HEK293 (cell line): ENCODE results near the gene CCDC92B.

Experiments
- CTCF ChIA-PET: fragments of 350-600 bp; formaldehyde crosslinking; extraction: SDS; loops from one replicate; lab custom pipeline; 2021; ENCODE audit warnings: antibody characterized with exemption; lab: Yijun Ruan, JAX
- POLR2A ChIA-PET: fragments of 300-600 bp; formaldehyde crosslinking; extraction: SDS; loops from one replicate; lab custom pipeline; 2020; ENCODE audit warnings: antibody characterized with exemption, inconsistent platforms; lab: Yijun Ruan, JAX
- H3K27ac ChIP-seq: fragments of 200-500 bp; sonication (Bioruptor generic); 2 replicates; pipeline ENCODE4 v1.5.1; 2014; ENCODE audit warnings: low read depth, low read length, control low read depth, inconsistent platforms; ENCODE audit errors: extremely low read depth
- H3K36me3 ChIP-seq, 2 experiments: fragments of 200-500 bp in 1 of 2; sonication (Bioruptor generic) in 1 of 2; 1 replicate in 1 of 2; 2 replicates in 1 of 2; pipeline ENCODE4 v1.5.1; 2014 to 2017; ENCODE audit warnings: inconsistent platforms in 2 of 2, low read length in 2 of 2; ENCODE audit not compliant: control insufficient read depth in 2 of 2, insufficient read depth in 1 of 2
- H3K4me1 ChIP-seq: fragments of 200-500 bp; sonication (Bioruptor generic); 2 replicates; pipeline ENCODE4 v1.5.1; 2014; ENCODE audit warnings: mild to moderate bottlenecking, low read length, inconsistent platforms; ENCODE audit not compliant: control insufficient read depth, insufficient read depth
- H3K4me3 ChIP-seq: 2 replicates; pipeline ENCODE4 v1.5.1; 2011; ENCODE audit warnings: low read depth, mild to moderate bottlenecking, control low read depth, low read length, moderate library complexity
- H3K9me3 ChIP-seq: fragments of 200-500 bp; sonication (Bioruptor generic); 2 replicates; pipeline ENCODE4 v1.5.1; 2014; ENCODE audit warnings: low read depth, low read length, inconsistent platforms; ENCODE audit not compliant: control insufficient read depth, insufficient read depth
- HOXA7 ChIP-seq: sonication (generic); formaldehyde crosslinking; IDR thresholded peaks from 2 replicates; pipeline ENCODE4 v1.8.1; 2022; ENCODE audit warnings: missing genetic modification reagents, borderline replicate concordance
- KLF1 ChIP-seq: fragments of 450-650 bp; formaldehyde crosslinking; IDR thresholded peaks from 2 replicates; pipeline ENCODE4 v1.5.1; 2016; ENCODE audit warnings: missing biosample characterization, missing genetic modification characterization
- KLF10 ChIP-seq: fragments of 450-650 bp; IDR thresholded peaks from 2 replicates; pipeline ENCODE4 v1.5.1; 2018; ENCODE audit warnings: missing biosample characterization, mild to moderate bottlenecking, missing genetic modification characterization
- KLF7 ChIP-seq: fragments of 450-650 bp; formaldehyde crosslinking; IDR thresholded peaks from 2 replicates; pipeline ENCODE4 v1.5.1; 2016; ENCODE audit warnings: missing biosample characterization, missing genetic modification characterization, borderline replicate concordance
- KLF8 ChIP-seq: fragments of 450-650 bp; formaldehyde crosslinking; IDR thresholded peaks from 2 replicates; pipeline ENCODE4 v1.5.1; 2016; ENCODE audit warnings: missing biosample characterization, missing genetic modification characterization
- KLF9 ChIP-seq: fragments of 450-650 bp; formaldehyde crosslinking; IDR thresholded peaks from 2 replicates; pipeline ENCODE4 v1.5.1; 2016; ENCODE audit warnings: missing biosample characterization, missing genetic modification characterization, low read depth
- MZF1 ChIP-seq: fragments of 450-650 bp; formaldehyde crosslinking; IDR thresholded peaks from 2 replicates; pipeline ENCODE4 v1.5.1; 2017; ENCODE audit warnings: missing biosample characterization, missing genetic modification characterization, borderline replicate concordance
- OSR2 ChIP-seq: fragments of 450-650 bp; formaldehyde crosslinking; IDR thresholded peaks from 2 replicates; pipeline ENCODE4 v1.5.1; 2016; ENCODE audit warnings: missing biosample characterization, missing genetic modification characterization
- SP7 ChIP-seq: fragments of 450-650 bp; formaldehyde crosslinking; IDR thresholded peaks from 2 replicates; pipeline ENCODE4 v1.5.1; 2016; ENCODE audit warnings: missing biosample characterization, missing genetic modification characterization
- TCF7L2 ChIP-seq: IDR thresholded peaks from 2 replicates; pipeline ENCODE4 v1.6.1; 2011; ENCODE audit warnings: low read depth, mild to moderate bottlenecking, inconsistent platforms, low read length, moderate library complexity, borderline replicate concordance
- ZFP41 ChIP-seq: fragments of 450-650 bp; formaldehyde crosslinking; IDR thresholded peaks from 2 replicates; pipeline ENCODE4 v1.5.1; 2016; ENCODE audit warnings: missing biosample characterization, missing genetic modification characterization, borderline replicate concordance
- ZNF133 ChIP-seq: fragments of 450-650 bp; formaldehyde crosslinking; IDR thresholded peaks from 2 replicates; pipeline ENCODE4 v1.5.1; 2016; ENCODE audit warnings: missing biosample characterization, missing genetic modification characterization
- ZNF140 ChIP-seq: fragments of 450-650 bp; formaldehyde crosslinking; IDR thresholded peaks from 2 replicates; pipeline ENCODE4 v1.5.1; 2016; ENCODE audit warnings: missing biosample characterization, missing genetic modification characterization
- ZNF302 ChIP-seq: fragments of 450-650 bp; formaldehyde crosslinking; IDR thresholded peaks from 2 replicates; pipeline ENCODE4 v1.5.1; 2016; ENCODE audit warnings: missing biosample characterization, missing genetic modification characterization, low read depth
- ZNF580 ChIP-seq: fragments of 450-650 bp; formaldehyde crosslinking; IDR thresholded peaks from 2 replicates; pipeline ENCODE4 v1.5.1; 2016; ENCODE audit warnings: missing biosample characterization, missing genetic modification characterization
- ZNF629 ChIP-seq: fragments of 450-650 bp; formaldehyde crosslinking; IDR thresholded peaks from 2 replicates; pipeline ENCODE4 v1.5.1; 2017; ENCODE audit warnings: missing biosample characterization, missing genetic modification characterization
- ZNF639 ChIP-seq: fragments of 450-650 bp; formaldehyde crosslinking; IDR thresholded peaks from 2 replicates; pipeline ENCODE4 v1.5.1; 2016; ENCODE audit warnings: missing biosample characterization, missing genetic modification characterization
- ZNF776 ChIP-seq: fragments of 450-650 bp; formaldehyde crosslinking; IDR thresholded peaks from 2 replicates; pipeline ENCODE4 v1.5.0; 2017; ENCODE audit warnings: missing biosample characterization, missing genetic modification characterization, borderline replicate concordance
- ZNF777 ChIP-seq: fragments of 450-650 bp; formaldehyde crosslinking; IDR thresholded peaks from 2 replicates; pipeline ENCODE4 v1.5.1; 2017; ENCODE audit warnings: missing biosample characterization, missing genetic modification characterization, borderline replicate concordance
- ZNF830 ChIP-seq: fragments of 450-650 bp; IDR thresholded peaks from 2 replicates; pipeline ENCODE4 v1.5.0; 2018; ENCODE audit warnings: missing biosample characterization, missing genetic modification characterization, low read depth, mild to moderate bottlenecking, moderate library complexity
- TF ChIP-seq, protein P1 (sequence below): fragments of 450-650 bp; formaldehyde crosslinking; IDR thresholded peaks from 2 replicates; pipeline ENCODE4 v1.5.1; 2016; ENCODE audit warnings: missing biosample characterization, missing genetic modification characterization
- TF ChIP-seq, protein P2 (sequence below): fragments of 450-650 bp; formaldehyde crosslinking; IDR thresholded peaks from 2 replicates; pipeline ENCODE4 v1.5.1; 2016; ENCODE audit warnings: missing biosample characterization, missing genetic modification characterization, low read depth

Gene CCDC92B

DNA sequence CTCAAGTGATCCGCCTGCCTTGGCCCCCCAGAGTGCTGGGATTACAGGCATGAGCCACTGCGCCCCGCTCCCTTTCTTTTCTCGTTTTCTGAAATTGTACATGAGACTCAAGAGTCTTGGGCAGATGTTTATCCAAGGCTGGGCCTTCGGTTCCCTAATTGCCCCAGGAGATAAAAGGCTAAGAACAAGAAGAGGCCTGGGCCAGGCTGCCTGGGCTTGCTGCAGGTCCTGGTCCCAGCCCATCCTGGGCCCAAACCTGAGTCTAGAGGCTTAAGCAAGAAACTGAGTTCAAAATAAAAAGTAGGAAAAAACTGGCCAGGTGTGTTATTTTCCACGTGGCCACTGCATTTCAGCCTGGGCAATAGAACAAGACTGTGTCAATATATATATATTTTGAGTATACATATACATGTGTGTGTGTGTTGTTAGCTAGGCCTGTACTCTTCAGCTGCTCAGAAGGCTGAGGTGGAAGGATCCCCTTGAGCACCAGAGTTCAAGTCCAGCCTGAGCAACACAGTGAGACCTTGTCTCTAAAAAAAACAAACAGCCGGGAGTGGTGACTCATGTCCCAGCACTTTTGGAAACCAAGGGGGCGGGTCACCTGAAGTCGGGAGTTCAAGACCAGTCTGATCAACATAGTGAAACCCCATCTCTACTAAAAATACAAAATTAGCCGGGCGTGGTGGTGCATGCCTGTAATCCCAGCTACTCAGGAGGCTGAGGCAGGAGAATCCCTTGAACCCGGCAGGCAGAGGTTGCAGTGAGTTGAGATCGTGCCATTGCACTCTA is 31.1 kb downstream of the CCDC92B start:
- H3K36me3 ChIP-seq = no peaks in the 10 kb centered on the region
- peaks cover 3% of the 10 kb centered on the region; the same call in 1 of the 2 replicates for H3K4me1 ChIP-seq
- TF ChIP-seq KLF7 (tag by site-specific recombination) (peak; percentile 43; the same call in 1 of the 2 replicates), OSR2 (tag by site-specific recombination) (no peak), TCF7L2 (no peak), ZNF302 (no peak), KLF1 (tag by site-specific recombination) (peak; percentile 69; the same call in 1 of the 2 replicates), ZNF580 (tag by site-specific recombination) (0 out of 2 replicates have a peak, but pooled peaks have one; percentile 36), HOXA7 (CRISPR knock-in tag) (no peak), ZNF140 (no peak), KLF9 (peak; percentile 55), KLF8 (tag by site-specific recombination) (0 out of 2 replicates have a peak, but pooled peaks have one; percentile 36), SP7 (tag by site-specific recombination) (no peak), ZFP41 (tag by site-specific recombination) (no peak), ZNF777 (tag by site-specific recombination) (no peak), ZNF629 (tag by site-specific recombination) (peak; percentile 36; the same call in 1 of the 2 replicates), MZF1 (tag by site-specific recombination) (no peak), ZNF639 (0 out of 2 replicates have a peak, but pooled peaks have one; percentile 16), ZNF133 (tag by site-specific recombination) (no peak), ZNF830 (tag by site-specific recombination) (no peak), KLF10 (peak; percentile 61), ZNF776 (tag by site-specific recombination) (no peak)
- TF ChIP-seq, protein P1, sequence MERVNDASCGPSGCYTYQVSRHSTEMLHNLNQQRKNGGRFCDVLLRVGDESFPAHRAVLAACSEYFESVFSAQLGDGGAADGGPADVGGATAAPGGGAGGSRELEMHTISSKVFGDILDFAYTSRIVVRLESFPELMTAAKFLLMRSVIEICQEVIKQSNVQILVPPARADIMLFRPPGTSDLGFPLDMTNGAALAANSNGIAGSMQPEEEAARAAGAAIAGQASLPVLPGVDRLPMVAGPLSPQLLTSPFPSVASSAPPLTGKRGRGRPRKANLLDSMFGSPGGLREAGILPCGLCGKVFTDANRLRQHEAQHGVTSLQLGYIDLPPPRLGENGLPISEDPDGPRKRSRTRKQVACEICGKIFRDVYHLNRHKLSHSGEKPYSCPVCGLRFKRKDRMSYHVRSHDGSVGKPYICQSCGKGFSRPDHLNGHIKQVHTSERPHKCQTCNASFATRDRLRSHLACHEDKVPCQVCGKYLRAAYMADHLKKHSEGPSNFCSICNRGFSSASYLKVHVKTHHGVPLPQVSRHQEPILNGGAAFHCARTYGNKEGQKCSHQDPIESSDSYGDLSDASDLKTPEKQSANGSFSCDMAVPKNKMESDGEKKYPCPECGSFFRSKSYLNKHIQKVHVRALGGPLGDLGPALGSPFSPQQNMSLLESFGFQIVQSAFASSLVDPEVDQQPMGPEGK (tag by site-specific recombination) = 0 out of 2 replicates have a peak, but pooled peaks have one; percentile 16
- TF ChIP-seq, protein P2, sequence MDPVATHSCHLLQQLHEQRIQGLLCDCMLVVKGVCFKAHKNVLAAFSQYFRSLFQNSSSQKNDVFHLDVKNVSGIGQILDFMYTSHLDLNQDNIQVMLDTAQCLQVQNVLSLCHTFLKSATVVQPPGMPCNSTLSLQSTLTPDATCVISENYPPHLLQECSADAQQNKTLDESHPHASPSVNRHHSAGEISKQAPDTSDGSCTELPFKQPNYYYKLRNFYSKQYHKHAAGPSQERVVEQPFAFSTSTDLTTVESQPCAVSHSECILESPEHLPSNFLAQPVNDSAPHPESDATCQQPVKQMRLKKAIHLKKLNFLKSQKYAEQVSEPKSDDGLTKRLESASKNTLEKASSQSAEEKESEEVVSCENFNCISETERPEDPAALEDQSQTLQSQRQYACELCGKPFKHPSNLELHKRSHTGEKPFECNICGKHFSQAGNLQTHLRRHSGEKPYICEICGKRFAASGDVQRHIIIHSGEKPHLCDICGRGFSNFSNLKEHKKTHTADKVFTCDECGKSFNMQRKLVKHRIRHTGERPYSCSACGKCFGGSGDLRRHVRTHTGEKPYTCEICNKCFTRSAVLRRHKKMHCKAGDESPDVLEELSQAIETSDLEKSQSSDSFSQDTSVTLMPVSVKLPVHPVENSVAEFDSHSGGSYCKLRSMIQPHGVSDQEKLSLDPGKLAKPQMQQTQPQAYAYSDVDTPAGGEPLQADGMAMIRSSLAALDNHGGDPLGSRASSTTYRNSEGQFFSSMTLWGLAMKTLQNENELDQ (tag by site-specific recombination) = no peak
- no peak overlapping the region for H3K4me3 ChIP-seq
- no peak overlapping the region for H3K27ac ChIP-seq
- ChIA-PET CTCF (no interaction called here), POLR2A (interaction anchor here (0.7 kb wide), 1 partner anchor 296 kb away, joined by 4 read pairs; no protein-coding TSS in a partner anchor)
- no peaks in the 10 kb centered on the region for H3K9me3 ChIP-seq
